Measurements from ENCODE around the gene TLCD3B.

DNA sequence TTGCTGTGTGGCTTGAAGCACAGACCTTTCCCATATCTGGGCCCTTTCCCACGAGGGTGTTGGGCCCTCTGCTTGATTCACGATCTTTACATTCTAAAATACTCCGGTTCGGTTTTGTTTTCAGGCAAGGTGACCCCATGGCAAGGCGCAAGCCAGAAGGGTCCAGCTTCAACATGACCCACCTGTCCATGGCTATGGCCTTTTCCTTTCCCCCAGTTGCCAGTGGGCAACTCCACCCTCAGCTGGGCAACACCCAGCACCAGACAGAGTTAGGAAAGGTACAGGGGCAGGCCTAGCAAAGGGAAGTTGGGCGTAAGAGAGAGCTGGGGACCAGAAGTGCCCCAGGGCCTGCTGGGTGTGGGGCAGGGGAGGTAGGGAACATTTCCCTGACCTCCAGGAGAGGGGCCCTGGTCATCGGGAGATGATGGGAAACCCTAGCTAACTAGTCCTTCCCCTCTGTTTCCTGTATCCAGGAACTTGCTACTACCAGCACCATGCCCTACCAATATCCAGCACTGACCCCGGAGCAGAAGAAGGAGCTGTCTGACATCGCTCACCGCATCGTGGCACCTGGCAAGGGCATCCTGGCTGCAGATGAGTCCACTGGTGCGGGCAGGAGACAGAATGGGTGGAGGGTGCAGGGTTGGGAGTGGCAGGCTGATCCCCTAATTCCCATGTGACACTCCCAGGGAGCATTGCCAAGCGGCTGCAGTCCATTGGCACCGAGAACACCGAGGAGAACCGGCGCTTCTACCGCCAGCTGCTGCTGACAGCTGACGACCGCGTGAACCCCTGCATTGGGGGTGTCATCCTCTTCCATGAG, 35.9 kb upstream of the TLCD3B start:
- TF ChIP-seq POLR2AphosphoS5 (IDR thresholded peaks at IDR 0.05; ENCODE audit: borderline replicate concordance, low read depth, low read length) (no peak; the same call in 1 of the 2 replicates), EZH2 (IDR thresholded peaks at IDR 0.05) (no peak), FOXP2 (optimal IDR thresholded peaks at IDR 0.05; ENCODE audit: control extremely low read depth, extremely low read length, insufficient read depth) (no peak)

Measured in SK-N-MC (cell line).